ENCODE data around the gene AFTPH. TPM values are rescaled to one million over a fixed set of nuclear protein-coding genes. Genes with fewer than 3 reads are reported as not detected.

AFTPH gene
- total and polyA plus RNA-seq, 9 of the 15 experiments (the other 6 are each of a cell fraction or from before 2014, with no cell fraction given) = 8.0 to 26.2 (median 13.8) TPM

- TF ChIP-seq ARID4B (CRISPR knock-in tag; IDR thresholded peaks at IDR 0.05) (peak; percentile 7; the same call in 1 of the 2 replicates), POLR2AphosphoS2 (IDR thresholded peaks at IDR 0.05; ENCODE audit: low read length) (no peak), ZNF217 (CRISPR knock-in tag; IDR thresholded peaks at IDR 0.05) (no peak), CREB3L1 (IDR thresholded peaks at IDR 0.05; ENCODE audit: borderline replicate concordance, low read depth) (no peak; the same call in 1 of the 2 replicates), DDX20 (tag; IDR thresholded peaks at IDR 0.05; ENCODE audit: low read depth) (no peak), ZNF3 (CRISPR knock-in tag; IDR thresholded peaks at IDR 0.05) (no peak), ZNF12 (CRISPR knock-in tag; IDR thresholded peaks at IDR 0.05) (no peak), NCOA4 (IDR thresholded peaks at IDR 0.05; ENCODE audit: partially characterized antibody) (no peak), ATF7 (IDR thresholded peaks at IDR 0.05) (peak; percentile 86), SAFB (IDR thresholded peaks at IDR 0.05; ENCODE audit: borderline replicate concordance, low read depth, low read length) (0 out of 2 replicates have a peak, but pooled peaks have one; percentile 36), MAFG (tag; conservative IDR thresholded peaks at IDR 0.05) (no peak), TRIM28 (IDR thresholded peaks at IDR 0.05) (no peak), TARDBP (IDR thresholded peaks at IDR 0.05) (no peak), BRD4 (IDR thresholded peaks at IDR 0.05) (no peak), MAFF (IDR thresholded peaks at IDR 0.05; ENCODE audit: low read length) (no peak), PTTG1 (tag; IDR thresholded peaks at IDR 0.05; ENCODE audit: low read depth) (no peak), CEBPG (CRISPR knock-in tag; IDR thresholded peaks at IDR 0.05) (no peak), CEBPG (tag; conservative IDR thresholded peaks at IDR 0.05 in 1 of 2, IDR thresholded peaks at IDR 0.05 in 1 of 2) (no peak), STAT5B (CRISPR knock-in tag; IDR thresholded peaks at IDR 0.05) (no peak), GTF2A2 (tag; IDR thresholded peaks at IDR 0.05) (no peak), ZNF398 (CRISPR knock-in tag; IDR thresholded peaks at IDR 0.05) (no peak), FOSL1 (tag; conservative IDR thresholded peaks at IDR 0.05) (no peak; the same call in 1 of the 2 replicates)
Measured at GRCh38 chr2:64523666-64524603, at the start of gene AFTPH (continued).

Measured in K562 (cell line).